ENCODE results near the gene BCL2L15.
"Not testable (repeated sequence)": the region's sequence is repeated elsewhere in the genome, so short reads cannot be mapped to it uniquely, and the experiment has no call there.

The BCL2L15 gene

DNA sequence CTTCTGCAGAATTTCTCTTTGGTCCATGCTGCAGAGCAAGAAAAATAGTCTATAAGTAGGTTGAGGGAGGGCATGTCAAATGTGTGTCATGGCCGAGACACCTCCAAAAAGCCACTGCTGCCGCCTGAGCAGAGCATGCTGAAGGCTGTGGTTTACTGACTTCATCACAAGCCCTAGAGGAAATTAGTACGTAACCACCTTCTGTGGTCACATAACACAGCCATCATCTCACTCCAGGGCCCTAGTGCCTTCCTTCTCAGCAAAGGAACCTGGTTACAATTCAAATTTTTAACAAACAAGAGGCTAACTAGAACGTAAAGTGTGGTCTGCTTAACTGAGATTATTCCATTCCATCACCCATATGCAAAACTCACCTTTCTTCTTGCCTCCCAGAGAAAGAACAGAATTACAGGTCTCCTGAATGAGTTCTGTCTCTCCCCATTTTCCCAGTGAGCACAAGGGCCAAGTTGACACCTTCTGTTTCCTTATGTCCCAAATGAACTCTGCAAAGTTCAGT is 15.7 kb downstream of the BCL2L15 start, which contains the start of gene PTPN22:
TSS of gene PTPN22 (minus strand) at position 116 of the 517 bp plus-strand sequence.
- DNase-seq (ENCODE audit: low read depth) = peak; percentile 79

DNA sequence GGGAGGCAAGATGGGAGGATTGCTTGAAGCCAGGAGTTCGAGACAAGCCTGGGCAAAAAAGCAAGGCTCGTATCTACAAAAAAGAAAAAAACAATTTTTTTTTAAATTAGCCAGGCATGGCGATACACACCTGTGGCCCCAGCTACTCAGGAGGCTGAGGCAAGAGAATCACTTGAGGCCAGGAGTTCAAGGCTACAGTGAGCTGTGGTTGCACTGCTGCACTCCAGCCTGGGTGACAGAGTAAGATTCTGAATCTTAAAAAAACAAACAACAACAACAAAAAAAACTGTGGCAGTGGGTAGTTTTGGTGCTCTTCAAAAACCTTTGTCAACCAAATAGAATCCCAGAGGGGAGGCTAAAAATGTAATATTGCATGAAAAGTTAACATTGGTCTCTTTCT is 16.6 kb downstream of the BCL2L15 start:
- DNase-seq (ENCODE audit: low read depth) = no peak

DNA sequence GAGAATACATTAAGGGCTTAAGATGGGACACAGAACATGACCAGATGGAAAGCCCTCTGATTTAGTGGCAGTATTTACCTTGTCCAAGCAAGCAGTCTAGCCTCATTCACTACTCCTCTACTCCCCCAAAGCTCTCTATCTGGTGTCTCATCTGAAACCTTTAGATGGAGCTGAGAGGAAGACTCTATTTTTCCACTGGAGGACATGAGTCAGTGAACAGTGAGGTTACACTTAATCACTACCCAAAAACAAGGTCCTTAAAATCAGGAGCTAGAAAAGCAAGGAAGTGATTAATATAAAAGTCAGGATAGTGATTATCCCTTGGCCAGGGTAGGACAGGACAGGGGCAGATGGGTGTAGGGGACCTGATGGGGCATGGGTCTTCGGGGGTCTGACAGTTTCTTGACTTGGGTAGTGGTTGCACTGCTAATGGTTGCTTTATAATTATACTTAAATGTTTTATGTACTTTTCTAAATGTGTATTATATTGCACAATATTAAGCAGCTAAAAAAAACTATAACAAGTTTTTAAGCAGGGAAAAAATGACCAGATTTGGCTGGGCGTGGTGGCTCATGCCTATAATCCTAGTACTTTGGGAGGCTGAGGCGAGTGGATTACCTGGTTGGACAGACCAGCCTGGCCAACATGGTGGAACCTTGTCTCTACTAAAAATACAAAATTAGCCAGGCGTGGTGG is 18.8 kb downstream of the BCL2L15 start:
- peak; percentile 28 for DNase-seq (ENCODE audit: low read depth)

DNA sequence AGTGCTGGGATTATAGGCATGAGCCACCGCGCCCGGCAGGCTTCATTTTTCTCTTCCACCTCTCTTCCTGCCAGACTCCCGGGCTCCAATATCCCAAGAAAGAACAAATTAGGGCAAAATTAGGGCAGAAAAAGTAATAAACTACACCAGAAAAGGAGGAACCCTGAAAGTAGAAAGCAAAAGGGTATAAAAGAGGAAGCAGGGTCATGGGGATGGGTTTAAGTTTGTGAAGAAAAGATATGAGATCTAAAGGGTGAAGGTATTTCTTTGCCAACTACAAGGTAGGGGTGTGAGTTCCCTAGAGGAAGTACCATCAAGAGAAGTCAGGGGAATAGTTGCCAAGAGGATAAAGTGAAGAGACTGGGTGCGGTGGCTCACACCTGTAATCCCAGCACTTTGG is 25.7 kb downstream of the BCL2L15 start:
- DNase-seq (ENCODE audit: low read depth) = no peak

DNA sequence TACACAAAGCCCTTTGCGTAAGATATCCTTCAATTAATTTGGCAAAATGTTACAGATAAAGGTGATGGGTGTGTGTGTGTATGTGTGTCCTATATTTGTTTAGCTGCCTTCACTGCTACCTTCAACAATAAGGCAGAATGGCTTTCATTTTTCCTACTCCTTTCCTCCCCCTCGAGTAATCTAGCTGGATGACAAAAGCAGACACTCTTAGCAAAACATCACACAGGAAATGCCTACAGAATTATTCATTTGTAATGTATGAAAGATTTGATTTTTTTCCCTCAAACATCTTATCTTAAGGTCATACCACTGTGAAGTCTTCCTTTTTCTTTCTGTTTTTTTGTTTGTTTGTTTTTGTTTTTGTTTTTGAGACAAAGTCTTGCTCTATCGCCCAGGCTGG is 26.5 kb downstream of the BCL2L15 start:
- no peak for DNase-seq (ENCODE audit: low read depth)

DNA sequence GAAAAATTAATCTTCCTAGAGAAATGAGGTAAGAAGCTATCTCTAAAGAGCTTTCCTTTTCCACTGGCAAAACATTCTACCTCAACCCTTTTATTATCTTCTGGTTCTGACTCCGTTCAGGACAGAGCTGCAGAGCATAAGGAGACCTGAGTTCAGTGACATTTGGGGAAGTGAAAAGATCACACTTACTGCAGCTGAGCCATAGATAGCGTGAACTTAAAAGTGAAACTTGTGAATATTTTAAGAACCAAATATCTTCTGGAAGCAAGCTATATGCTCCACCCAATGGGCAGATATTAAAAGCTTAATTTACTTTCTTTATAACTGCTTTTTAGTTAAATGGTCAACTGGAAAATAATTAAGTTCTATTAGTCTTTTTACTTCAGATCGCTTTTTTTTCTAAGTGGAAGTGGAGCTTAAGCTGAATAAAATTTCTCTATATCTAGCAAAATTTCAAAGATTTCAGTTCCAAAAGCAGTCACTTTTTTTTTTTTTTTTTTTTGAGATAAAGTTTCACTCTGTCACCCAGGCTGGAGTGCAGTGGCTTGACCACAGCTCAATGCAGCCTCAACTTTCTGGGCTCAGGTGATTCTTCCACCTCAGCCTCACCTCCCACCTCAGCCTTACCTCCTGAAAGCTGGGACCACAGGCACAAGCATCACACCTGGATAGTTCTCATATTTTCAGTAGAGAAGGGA is 27.8 kb downstream of the BCL2L15 start:
- no peak for DNase-seq (ENCODE audit: low read depth)

DNA sequence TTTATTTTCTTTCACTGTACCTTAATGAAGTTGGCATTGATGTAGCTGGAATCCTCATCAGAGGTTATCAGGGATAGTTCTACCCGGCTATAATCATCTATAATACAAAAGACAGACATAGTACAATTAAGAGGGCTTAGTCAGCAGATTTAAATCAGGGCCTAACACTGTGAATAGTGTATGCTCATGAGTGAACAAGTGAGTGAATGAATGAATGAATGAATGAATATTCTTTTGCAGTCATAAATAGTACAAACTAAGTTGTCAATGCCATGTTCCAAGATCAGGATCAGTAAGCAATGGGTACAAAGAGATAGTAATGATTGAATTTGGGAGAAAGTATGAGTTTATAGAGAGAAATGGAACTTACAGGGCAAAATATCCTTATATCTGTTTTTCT is 28.4 kb downstream of the BCL2L15 start:
- no peak for DNase-seq (ENCODE audit: low read depth)

DNA sequence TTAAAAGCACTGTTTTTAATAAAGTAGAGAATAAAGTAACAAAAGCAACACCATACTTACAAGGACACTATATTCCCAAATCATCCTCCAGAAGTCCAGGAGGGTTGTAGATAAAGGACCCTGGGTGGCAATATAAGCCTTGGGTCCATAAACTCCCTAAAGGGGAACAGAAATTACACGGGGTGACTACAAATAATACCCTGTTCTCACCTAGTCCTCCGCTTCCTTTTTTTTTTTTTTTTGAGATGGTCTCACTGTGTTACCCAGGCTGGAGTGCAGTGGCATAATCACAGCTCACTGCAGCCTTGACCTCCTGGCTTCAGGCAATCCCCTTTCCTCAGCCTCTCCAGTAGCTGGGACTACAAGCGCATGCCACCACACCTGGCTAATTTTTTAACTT is 29.0 kb downstream of the BCL2L15 start:
- DNase-seq (ENCODE audit: low read depth) = no peak

DNA sequence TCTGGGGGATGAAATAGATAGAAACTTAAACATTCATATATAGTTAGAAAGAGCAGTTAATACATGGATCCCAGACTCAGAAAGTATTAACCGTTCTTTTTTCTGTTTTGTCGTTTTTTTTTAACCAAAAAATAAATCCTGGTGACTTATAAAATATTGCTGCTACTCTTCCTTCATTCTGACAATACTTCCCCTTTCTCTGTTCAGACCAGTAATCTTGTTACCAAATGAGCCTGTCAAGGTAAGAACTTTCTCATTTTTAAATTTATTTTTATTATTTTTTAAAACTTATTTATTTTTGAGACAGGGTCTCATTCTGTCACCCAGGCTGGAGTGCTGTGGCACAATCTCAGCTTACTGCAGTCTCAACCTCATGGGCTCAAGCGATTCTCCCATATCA is 29.6 kb downstream of the BCL2L15 start:
- no peak for DNase-seq (ENCODE audit: low read depth)

DNA sequence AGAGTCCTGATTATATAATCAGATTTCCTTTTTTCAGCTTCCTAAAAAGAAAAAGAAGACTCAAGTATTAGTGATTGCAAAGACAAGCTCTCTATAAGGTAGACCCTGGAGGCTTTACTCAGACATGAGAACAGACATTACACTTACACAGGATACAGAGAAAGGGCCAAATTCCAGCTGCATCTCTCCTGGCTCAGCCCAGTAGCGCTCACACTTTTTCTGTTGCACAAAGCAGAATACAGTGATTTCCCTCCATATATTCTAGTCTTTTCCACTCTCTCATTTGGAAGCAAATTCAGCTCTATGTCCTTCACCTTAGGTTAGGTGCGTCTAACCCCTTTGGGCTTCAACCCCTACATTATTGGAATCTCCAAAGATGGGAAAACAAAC is 31.0 kb downstream of the BCL2L15 start:
- no peak for DNase-seq (ENCODE audit: low read depth)

DNA sequence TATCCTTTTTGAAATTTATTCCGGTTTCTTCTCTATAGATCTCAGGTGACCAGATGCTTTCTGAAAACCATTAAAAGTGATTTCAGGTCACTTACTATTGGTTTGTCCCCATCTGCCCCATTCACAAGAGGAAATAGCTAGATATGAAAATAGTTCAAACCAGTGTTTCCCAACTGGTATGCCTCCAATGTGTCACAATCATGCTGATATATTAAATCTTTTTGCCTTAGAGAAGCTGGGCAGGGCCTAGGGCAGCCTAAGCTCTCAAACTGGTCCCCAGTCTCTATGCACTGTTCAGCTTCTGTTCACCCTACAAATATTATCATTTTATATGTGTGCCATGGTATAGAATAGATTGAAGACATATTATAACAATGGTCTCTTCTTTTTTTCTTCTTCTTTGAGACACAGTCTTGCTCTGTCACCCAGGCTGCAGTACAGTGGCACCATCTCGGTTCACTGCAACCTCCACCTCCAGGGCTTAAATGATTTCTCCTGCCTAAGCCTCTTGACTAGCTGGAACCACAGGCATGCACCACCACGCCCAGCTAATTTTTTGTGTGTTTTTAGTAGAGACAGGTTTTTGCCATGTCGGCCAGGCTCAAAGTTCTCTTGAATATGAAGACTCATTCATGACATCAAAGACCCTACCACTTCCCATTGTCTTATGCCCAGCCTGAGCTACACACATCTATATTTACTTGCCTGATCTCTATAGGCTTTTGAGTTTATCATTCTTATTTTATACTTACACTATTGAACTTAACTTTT is 31.6 kb downstream of the BCL2L15 start:
- no peak for DNase-seq (ENCODE audit: low read depth)

DNA sequence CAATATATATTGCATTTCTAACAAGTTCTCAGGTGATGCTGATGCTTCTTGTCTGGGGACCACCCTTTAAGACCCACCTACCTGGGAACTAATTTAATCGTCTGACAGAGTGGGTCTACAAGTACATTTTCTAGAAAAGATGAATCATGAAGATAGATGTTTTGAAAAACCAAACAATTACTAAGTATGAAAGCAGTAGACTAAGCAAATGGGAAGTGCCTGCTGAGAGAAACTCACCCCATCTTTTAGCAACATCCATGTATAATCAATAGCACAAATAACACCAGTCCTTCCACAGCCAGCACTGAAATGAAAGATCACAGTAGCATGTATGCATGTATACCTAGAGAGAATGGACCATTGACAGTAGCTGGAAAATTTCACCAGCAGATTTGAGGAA is 33.1 kb downstream of the BCL2L15 start:
- no peak for DNase-seq (ENCODE audit: low read depth)

DNA sequence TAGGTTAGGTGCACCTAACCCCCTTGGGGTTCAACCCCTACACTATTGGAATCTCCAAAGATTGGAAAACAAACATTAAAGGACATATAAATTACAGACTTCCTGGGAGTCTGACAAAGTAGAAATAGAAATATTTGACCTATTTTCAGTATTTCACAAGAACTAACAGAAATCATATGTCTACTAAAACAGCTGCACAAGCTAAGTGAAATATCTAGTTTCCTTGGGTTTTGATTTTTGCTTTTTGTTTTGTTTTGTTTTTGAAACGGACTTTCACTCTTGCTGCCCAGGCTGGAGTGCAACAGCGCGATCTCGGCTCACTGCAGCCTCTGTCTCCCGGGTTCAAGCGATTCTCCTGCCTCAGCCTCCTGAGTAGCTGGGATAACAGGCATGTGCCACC is 34.7 kb downstream of the BCL2L15 start:
- DNase-seq (ENCODE audit: low read depth) = not testable (repeated sequence)

DNA sequence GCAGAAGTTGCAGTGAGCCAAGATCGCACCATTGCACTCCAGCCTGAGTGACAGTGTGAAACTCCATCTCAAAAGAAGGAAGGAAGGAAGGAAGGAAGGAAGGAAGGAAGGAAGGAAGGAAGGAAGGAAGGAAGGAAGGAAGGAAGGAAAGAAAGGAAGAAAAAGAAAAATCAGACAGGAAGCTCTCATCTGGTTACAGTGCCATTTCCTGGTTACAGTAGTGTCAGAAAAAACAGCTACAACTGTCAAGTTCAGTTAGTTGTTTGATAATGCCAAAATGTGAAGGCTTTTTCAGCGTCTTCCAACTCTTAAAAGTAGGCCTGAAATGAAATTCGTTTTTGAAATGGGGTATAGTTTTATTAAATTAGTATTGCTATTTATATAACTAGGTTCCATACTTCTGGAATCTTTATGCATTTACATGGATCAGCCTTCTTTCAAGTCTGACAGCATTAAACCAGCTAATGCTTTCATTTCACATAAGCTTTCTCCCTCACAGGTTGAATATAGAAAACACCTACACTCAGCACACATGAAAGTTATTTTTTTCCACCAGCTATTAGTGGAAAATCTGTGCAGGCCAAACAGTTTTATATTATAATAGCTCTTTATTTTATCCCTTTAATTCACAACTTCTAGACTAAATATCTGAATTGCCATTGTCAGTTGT is 37.1 kb downstream of the BCL2L15 start:
- DNase-seq (ENCODE audit: low read depth) = no peak

DNA sequence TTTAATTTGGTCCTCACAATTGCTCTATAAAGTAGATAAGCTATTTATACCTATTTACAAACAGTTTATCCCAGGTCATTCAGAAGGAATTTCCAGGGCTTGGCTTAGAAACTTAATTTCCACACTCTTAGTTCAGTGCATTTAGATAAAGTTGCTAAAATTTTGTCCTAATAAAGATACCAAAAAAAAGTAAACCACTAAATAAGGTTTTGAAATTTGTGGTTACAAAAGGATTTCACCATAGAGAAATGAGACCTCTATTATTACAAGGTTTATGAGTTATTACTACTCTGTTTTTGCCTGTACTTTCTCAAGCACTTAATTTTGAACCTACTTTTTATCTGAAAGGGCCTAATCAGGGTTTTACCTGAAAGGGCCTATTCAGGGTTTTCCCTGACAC is 38.3 kb downstream of the BCL2L15 start:
- no peak for DNase-seq (ENCODE audit: low read depth)

DNA sequence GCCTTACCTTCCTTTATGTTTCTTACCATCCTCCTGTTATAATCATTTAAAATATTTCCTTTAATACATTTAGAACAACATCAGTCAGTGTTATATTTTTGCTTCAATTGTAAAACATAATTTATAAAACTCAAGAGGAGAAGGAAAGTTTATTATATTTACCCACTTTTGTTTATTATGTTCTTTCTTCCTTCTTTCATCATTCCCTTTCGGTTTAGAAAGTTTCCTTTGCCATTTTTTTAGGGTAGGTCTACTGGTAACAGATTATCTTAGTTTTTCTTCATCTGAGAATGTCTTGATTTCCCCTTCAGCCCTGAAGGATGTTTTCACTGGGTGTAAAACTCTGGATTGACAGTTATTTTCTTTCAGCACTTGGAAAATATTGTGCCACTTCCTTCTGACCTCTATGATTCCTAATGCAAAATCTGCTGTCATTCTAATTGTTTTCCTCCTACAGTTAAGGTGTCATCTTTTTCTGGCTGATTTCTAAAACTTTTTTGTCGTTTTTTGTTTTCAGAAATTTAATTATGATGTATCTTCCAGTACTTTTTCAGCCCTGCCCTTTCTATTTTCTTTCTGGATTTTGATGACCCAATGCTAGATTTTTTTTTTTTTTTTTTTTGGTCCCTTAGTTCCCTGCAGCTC is 40.9 kb downstream of the BCL2L15 start:
- DNase-seq (ENCODE audit: low read depth) = no peak

DNA sequence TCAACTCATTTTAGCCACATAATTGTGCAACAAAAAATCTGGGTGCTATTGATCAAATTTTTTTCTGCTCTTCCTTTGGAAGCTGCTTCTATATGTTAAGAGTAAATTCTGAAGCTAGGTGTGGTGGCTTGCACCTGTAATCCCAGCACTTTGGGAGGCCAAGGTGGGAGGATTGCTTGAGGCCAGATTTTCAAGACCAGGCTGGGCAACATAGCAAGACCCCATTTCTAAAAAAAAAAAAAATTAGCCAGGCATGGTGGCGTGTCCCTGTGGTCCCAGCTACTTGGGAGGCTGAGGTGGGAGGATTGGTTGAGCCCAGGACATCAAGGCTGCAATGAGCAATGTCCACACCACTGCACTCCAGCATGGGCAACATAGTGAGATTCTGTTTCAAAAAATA is 50.8 kb downstream of the BCL2L15 start:
- no peak for DNase-seq (ENCODE audit: low read depth)

DNA sequence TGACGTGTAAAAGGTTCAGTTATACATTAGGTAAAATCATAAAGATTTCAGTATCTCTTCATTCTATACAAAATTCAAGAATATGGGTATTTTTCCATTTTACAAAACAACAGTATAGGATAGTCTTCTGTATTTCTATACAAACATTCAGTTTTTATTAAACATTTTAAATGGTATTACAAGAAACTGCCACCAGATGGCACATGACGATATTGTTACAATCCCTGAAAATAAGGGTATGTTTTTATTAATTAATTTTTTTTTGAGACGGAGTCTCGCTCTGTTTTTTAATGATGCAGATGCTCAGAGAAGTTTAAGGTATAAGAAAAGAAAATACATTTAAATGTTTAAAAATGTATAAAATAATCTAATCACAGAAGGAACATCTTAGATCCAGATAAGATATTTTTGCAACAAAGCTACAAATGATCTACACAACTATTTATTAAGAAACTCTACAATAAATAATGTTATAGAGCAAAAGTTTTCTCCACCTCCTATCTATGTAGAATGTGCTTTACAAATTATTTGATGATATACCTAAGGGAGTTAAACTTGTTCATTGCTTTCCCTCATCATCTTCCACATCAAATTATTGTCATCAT is 51.6 kb downstream of the BCL2L15 start:
- DNase-seq (ENCODE audit: low read depth) = peak; percentile 18

DNA sequence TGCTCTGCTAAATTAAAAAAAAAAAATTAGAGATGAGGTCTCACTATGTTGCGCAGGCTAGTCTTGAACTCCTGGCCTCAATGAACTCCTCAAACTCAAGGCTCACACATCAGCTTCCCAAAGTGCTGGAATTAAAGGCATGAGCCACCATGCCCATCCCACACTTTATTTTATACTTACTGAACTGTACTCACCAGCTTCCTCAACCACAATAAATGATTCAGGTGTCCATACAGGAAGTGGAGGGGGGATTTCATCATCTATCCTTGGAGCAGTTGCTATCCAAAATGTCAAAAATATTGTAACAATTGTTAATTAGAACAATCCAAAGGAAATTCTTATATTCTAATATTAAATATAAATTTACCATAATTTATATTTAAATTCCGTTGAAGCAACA is 52.7 kb downstream of the BCL2L15 start:
- DNase-seq (ENCODE audit: low read depth) = no peak
